Suprapubic skin (tissue), 4 donors: ENCODE data around the gene CDK5RAP2.
"Not testable (repeated sequence)": the region's sequence is repeated elsewhere in the genome, so short reads cannot be mapped to it uniquely, and the experiment has no call there.

Experiments
- CTCF ChIP-seq, 2 donors: fragments of 200-600 bp in 1 of 2; fragments of 450-650 bp in 1 of 2; sonication (generic) in 1 of 2; IDR thresholded peaks; one replicate each; pipeline ENCODE4 v1.5.1; 2016 to 2019; ENCODE audit warnings: antibody characterized with exemption in 2 of 2, mild to moderate bottlenecking in 1 of 2, moderate library complexity in 1 of 2
- EP300 ChIP-seq: sonication (generic); formaldehyde crosslinking; IDR thresholded peaks from one replicate; pipeline ENCODE4 v1.6.1; 2017; ENCODE audit warnings: antibody characterized with exemption
- POLR2A ChIP-seq, 2 donors: fragments of 450-650 bp; IDR thresholded peaks; one replicate each; pipeline ENCODE4 v1.6.1; 2017; ENCODE audit warnings: antibody characterized with exemption in 2 of 2, mild to moderate bottlenecking in 2 of 2, moderate library complexity in 2 of 2
- POLR2AphosphoS5 ChIP-seq, 3 donors: sonication (generic); formaldehyde crosslinking; IDR thresholded peaks; one replicate each; pipeline ENCODE4 v1.6.1; 2017; ENCODE audit warnings: antibody characterized with exemption in 3 of 3

- not testable (repeated sequence) for TF ChIP-seq CTCF (IDR thresholded peaks at IDR 0.05); POLR2AphosphoS5 (IDR thresholded peaks at IDR 0.05); POLR2A (IDR thresholded peaks at IDR 0.05); EP300
These were observed 83.5 kb downstream of the CDK5RAP2 start for GRCh38 chr9:120496438-120496837.
